A549 (cell line): Measurements from ENCODE around the gene RIMBP2.

Experiments
- CTCF ChIP-seq: fragments of >200 bp; sonication (Bioruptor Twin); formaldehyde crosslinking; IDR thresholded peaks from 3 replicates; pipeline ENCODE4 v1.5.1; 2016
- POLR2A ChIP-seq: IDR thresholded peaks from 2 replicates; pipeline ENCODE4 v1.6.1; 2012; ENCODE audit warnings: mild to moderate bottlenecking, low read length

DNA sequence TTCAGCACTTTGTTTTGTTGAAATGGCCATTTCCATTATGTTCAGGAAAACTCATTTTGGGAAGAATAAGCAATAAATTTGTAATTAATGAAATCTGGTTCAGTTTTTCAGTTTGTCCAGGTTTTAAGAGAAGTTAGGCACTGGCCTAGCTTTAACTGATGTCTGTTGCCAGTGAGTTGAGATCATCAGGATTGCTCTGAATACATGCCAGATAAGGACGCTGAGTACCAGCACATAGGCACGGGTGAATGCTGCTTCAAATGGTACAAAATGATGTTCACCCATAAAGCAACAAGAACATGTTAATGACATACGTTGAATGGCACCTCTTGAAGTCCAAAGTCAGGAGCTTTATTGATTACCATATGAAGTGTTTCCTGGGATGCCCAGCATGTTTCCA is 331.9 kb downstream of the RIMBP2 start:
- TF ChIP-seq CTCF: no peak
- no peak for TF ChIP-seq POLR2A
